ENCODE measurements around the gene CDCP1. TPM values are rescaled to one million over a fixed set of nuclear protein-coding genes. Genes with fewer than 3 reads are reported as not detected.

The CDCP1 gene
- total and polyA plus RNA-seq, 12 donors: 0.27 to 4.3 (median 1.6) TPM

DNA sequence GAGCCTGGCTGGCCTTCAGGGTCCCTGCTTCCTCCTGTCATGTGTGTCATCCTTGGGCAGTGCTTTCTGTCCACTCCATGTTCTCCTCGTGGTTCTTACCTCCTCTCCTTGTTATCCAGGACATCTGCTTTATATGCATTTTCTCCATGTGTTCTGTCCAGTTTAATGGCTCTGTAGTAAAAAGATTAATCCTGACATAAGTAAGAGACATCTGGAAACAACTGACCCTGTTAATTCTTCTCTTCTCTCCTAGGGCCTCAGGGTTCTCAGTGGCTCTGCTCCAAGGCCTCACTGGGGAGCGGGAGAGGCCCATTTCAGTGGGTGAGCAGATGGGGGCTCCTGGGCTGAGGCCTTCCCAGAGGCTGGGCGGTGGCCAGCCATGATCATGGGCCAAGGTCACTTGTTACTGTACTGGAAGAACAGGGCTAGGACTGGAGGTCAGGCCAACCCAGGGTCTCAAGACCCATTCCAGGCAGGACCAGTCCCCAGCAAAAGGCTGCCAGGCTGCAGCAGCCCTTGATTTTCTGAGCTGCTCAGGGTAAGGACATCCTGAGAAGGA, 20.2 kb upstream of the CDCP1 start:
- intact Hi-C loops (cut with DNase I): no loop called here
- Histone ChIP-seq H3K36me3 (replicated peaks in 1 of 2) (no peaks in the 10 kb centered on the region), H3K9me3 (replicated peaks in 1 of 3) (no peaks in the 10 kb centered on the region), H3K4me3 (no peak overlapping the region), H3K27me3 (no peaks in the 10 kb centered on the region), H3K4me1 (replicated peaks in 1 of 2) (peaks cover 0 to 10% of the 10 kb centered on the region in 2 donors), H3K27ac (no peak overlapping the region)
- DNase-seq: no peak
- 79 to 87% (median 84%) methylated on average over 3 of the region's 3 CpGs for WGBS, 4 donors
- TF ChIP-seq, protein P1, sequence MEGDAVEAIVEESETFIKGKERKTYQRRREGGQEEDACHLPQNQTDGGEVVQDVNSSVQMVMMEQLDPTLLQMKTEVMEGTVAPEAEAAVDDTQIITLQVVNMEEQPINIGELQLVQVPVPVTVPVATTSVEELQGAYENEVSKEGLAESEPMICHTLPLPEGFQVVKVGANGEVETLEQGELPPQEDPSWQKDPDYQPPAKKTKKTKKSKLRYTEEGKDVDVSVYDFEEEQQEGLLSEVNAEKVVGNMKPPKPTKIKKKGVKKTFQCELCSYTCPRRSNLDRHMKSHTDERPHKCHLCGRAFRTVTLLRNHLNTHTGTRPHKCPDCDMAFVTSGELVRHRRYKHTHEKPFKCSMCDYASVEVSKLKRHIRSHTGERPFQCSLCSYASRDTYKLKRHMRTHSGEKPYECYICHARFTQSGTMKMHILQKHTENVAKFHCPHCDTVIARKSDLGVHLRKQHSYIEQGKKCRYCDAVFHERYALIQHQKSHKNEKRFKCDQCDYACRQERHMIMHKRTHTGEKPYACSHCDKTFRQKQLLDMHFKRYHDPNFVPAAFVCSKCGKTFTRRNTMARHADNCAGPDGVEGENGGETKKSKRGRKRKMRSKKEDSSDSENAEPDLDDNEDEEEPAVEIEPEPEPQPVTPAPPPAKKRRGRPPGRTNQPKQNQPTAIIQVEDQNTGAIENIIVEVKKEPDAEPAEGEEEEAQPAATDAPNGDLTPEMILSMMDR (IDR thresholded peaks at IDR 0.05): no peak
- no peak for TF ChIP-seq POLR2A (IDR thresholded peaks at IDR 0.05)

DNA sequence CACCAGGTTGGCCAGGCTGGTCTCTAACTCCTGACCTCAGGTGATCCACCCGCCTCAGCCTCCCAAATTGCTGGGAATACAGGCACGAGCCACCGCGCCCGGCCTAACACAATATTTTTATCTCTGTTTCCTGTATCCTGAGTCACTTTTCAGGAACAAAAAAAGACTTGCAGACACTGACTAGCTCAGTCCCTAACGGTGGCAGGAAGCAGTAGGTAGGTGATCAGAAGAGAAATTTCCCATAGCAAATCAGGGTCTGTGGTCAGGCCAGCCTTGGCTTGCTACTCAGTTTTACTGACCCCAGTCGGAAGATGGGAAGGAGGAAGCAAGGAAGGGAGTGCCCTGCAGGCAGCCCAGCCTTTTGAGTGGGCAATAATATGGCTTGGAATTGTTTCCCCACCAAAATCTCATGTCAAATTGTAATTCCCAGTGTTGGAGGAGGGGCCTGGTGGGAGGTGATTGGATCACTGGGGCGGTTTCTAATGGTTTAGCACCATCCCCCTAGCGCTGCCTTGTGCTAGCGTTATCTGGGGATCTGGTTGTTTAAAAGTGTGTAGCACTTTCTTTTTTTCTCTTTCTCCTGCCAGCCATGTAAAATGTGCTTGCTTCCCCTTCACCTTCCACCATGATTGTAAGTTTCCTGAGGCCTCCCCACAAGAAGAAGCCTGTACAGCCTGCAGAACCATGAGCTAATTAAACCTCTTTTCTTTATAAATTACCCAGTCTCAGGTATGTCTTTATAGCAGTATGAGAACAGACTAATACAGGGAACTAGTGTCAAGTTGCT, 19.5 kb upstream of the CDCP1 start:
- no peak for DNase-seq
- no peaks in the 10 kb centered on the region for H3K9me3 ChIP-seq (replicated peaks in 1 of 3)
- no peaks in the 10 kb centered on the region for H3K27me3 ChIP-seq
- H3K4me1 ChIP-seq (replicated peaks in 1 of 2): peaks cover 0 to 10% of the 10 kb centered on the region in 2 donors
- no peaks in the 10 kb centered on the region for H3K36me3 ChIP-seq (replicated peaks in 1 of 2)
- intact Hi-C loops (cut with DNase I): no loop called here
- TF ChIP-seq, protein P1 (IDR thresholded peaks at IDR 0.05): no peak
- TF ChIP-seq POLR2A (IDR thresholded peaks at IDR 0.05): no peak
- 71 to 94% (median 83%) methylated on average over 10 of the region's 10 CpGs for WGBS, 4 donors
- H3K4me3 ChIP-seq: no peak overlapping the region
- H3K27ac ChIP-seq: no peak overlapping the region

DNA sequence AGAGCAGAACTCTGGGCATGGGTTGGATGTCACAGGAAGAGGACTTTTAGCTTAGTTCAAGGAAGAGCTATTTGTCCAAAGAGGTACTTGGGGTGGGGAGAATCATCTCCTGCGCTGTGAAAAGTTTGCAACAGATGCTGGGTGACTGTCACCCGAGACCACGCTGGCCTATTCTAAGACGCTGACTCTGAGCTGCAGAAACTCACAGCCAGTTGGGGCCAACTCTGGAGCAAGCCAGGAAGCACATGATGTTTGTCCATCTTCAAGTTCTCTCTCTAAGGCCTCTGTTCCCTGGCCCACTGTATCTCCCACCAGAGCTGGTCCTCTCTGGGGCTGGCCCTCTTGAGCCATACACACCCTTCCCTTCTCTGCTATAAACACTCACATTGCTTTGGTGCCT, 17.9 kb upstream of the CDCP1 start:
- Histone ChIP-seq H3K9me3 (replicated peaks in 1 of 3) (no peaks in the 10 kb centered on the region), H3K4me3 (no peak overlapping the region), H3K27ac (no peak overlapping the region), H3K27me3 (no peaks in the 10 kb centered on the region), H3K4me1 (replicated peaks in 1 of 2) (peaks cover 0 to 10% of the 10 kb centered on the region in 2 donors), H3K36me3 (replicated peaks in 1 of 2) (no peaks in the 10 kb centered on the region)
- DNase-seq: no peak
- WGBS, 4 donors: 81 to 92% (median 85%) methylated on average over 4 of the region's 4 CpGs
- TF ChIP-seq, protein P1 (IDR thresholded peaks at IDR 0.05): no peak
- no peak for TF ChIP-seq POLR2A (IDR thresholded peaks at IDR 0.05)
- intact Hi-C loops (cut with DNase I): no loop called here

- Histone ChIP-seq H3K9me3 (replicated peaks in 1 of 3) (no peaks in the 10 kb centered on the region), H3K27ac (no peak overlapping the region), H3K4me3 (no peak overlapping the region), H3K4me1 (replicated peaks in 1 of 2) (peaks cover 0 to 10% of the 10 kb centered on the region in 2 donors), H3K27me3 (no peaks in the 10 kb centered on the region), H3K36me3 (replicated peaks in 1 of 2) (no peaks in the 10 kb centered on the region)
- no peak for DNase-seq
- TF ChIP-seq, protein P1 (IDR thresholded peaks at IDR 0.05): no peak
- TF ChIP-seq POLR2A (IDR thresholded peaks at IDR 0.05): no peak
- intact Hi-C loops (cut with DNase I): no loop called here
- 35 to 56% (median 43%) methylated on average over 6 of the region's 6 CpGs for WGBS, 4 donors
These were observed 17.3 kb upstream of the CDCP1 start for GRCh38 chr3:45163481-45163880.
